SK-N-SH (cell line): ENCODE measurements around the gene C14orf93. TPM values are rescaled to one million over a fixed set of nuclear protein-coding genes. Genes with fewer than 3 reads are reported as not detected.

Experiments
- CTCF ChIA-PET: fragments of 300-600, 350-600 bp; formaldehyde crosslinking; extraction: SDS; loops from one replicate; lab custom pipeline; 2021; lab: Yijun Ruan, JAX
- POLR2A ChIA-PET: fragments of 350-600 bp; sonication (Branson Sonifier 250); formaldehyde crosslinking; extraction: SDS; loops from one replicate; lab custom pipeline; 2020; ENCODE audit warnings: antibody characterized with exemption, inconsistent platforms; lab: Yijun Ruan, JAX
- DNase-seq: peaks from one replicate; pipeline ENCODE4 v3.0.0; 2012
- H2AFZ ChIP-seq: fragments of 200-600 bp; sonication (generic); 2 replicates; pipeline ENCODE4 v1.8.1; 2016; ENCODE audit warnings: antibody characterized with exemption, mild to moderate bottlenecking, low read depth
- H3F3A ChIP-seq: fragments of 200-600 bp; sonication (generic); replicated peaks from 2 replicates; pipeline ENCODE3; 2016; ENCODE audit warnings: antibody characterized with exemption, mild to moderate bottlenecking; ENCODE audit not compliant: insufficient read depth
- H3K27ac ChIP-seq, 2 experiments: fragments of 200-500 bp in 1 of 2; fragments of 200-600 bp in 1 of 2; sonication (Bioruptor generic) in 1 of 2; sonication (generic), shearing (Covaris generic) in 1 of 2; 2 replicates each; pipeline versions ENCODE4 v1.5.1 to v1.6.1; 2014 to 2016; ENCODE audit warnings: low read depth in 2 of 2, inconsistent platforms in 1 of 2, low read length in 1 of 2, mild to moderate bottlenecking in 1 of 2, mixed read lengths in 1 of 2
- H3K27me3 ChIP-seq: fragments of 200-600 bp; sonication (generic), shearing (Covaris generic); 2 replicates; pipeline ENCODE4 v1.6.1; 2016; ENCODE audit warnings: mixed run types; ENCODE audit not compliant: insufficient read depth
- H3K36me3 ChIP-seq, 2 experiments: fragments of 200-500 bp in 1 of 2; fragments of 200-600 bp in 1 of 2; sonication (Bioruptor generic) in 1 of 2; sonication (generic) in 1 of 2; replicated peaks in 1 of 2; 2 replicates each; pipeline versions ENCODE3 to v1.5.1; 2014 to 2016; ENCODE audit warnings: low read length in 1 of 2, mild to moderate bottlenecking in 1 of 2; ENCODE audit not compliant: insufficient read depth in 2 of 2, control insufficient read depth in 1 of 2
- H3K4me1 ChIP-seq, 2 experiments: fragments of 200-500 bp in 1 of 2; fragments of 200-600 bp in 1 of 2; sonication (Bioruptor generic) in 1 of 2; sonication (generic), shearing (Covaris generic) in 1 of 2; 2 replicates each; pipeline versions ENCODE4 v1.5.1 to v1.6.1; 2014 to 2016; ENCODE audit warnings: low read depth in 1 of 2, low read length in 1 of 2, mixed run types in 1 of 2; ENCODE audit not compliant: insufficient read depth in 2 of 2, control insufficient read depth in 1 of 2
- H3K4me2 ChIP-seq: fragments of 200-600 bp; sonication (generic), shearing (Covaris generic); 2 replicates; pipeline ENCODE4 v1.6.1; 2017; ENCODE audit warnings: mixed run types
- H3K4me3 ChIP-seq, 2 experiments: fragments of 200-500 bp in 1 of 2; fragments of 200-600 bp in 1 of 2; sonication (Bioruptor generic) in 1 of 2; sonication (generic), shearing (Covaris generic) in 1 of 2; 2 replicates each; pipeline versions ENCODE4 v1.5.1 to v1.8.1; 2014 to 2016; ENCODE audit warnings: low read depth in 2 of 2, inconsistent platforms in 1 of 2, low read length in 1 of 2, mild to moderate bottlenecking in 1 of 2, mixed read lengths in 1 of 2, moderate library complexity in 1 of 2
- H3K79me2 ChIP-seq: fragments of 200-600 bp; sonication (generic); 2 replicates; pipeline ENCODE4 v1.8.1; 2017; ENCODE audit warnings: mild to moderate bottlenecking; ENCODE audit not compliant: insufficient read depth
- H3K9ac ChIP-seq: fragments of 200-600 bp; sonication (generic); 2 replicates; pipeline ENCODE4 v1.6.1; 2017; ENCODE audit warnings: mixed run types
- H3K9me2 ChIP-seq: fragments of 200-600 bp; sonication (generic); 2 replicates; pipeline ENCODE4 v1.6.1; 2017; ENCODE audit warnings: mixed run types
- H3K9me3 ChIP-seq: fragments of 200-600 bp; sonication (generic); 2 replicates; pipeline ENCODE4 v1.6.1; 2017; ENCODE audit warnings: mixed run types, mild to moderate bottlenecking, moderate library complexity
- H4K20me1 ChIP-seq: fragments of 200-600 bp; sonication (generic); 2 replicates; pipeline ENCODE4 v1.6.1; 2017; ENCODE audit warnings: mild to moderate bottlenecking, mixed run types; ENCODE audit not compliant: insufficient read depth
- CHD2 ChIP-seq: fragments of 150-350 bp; IDR thresholded peaks from 2 replicates; pipeline ENCODE4 v1.6.1; 2018; ENCODE audit warnings: low read length; ENCODE audit not compliant: partially characterized antibody
- CTCF ChIP-seq: fragments of 200-600 bp; sonication (generic); IDR thresholded peaks from 2 replicates; pipeline ENCODE4 v1.6.1; 2017; ENCODE audit warnings: antibody characterized with exemption, mild to moderate bottlenecking, moderate library complexity
- EP300 ChIP-seq, 2 experiments: IDR thresholded peaks; 2 replicates each; pipeline versions ENCODE4 v1.4.0 to v1.6.1; 2012; ENCODE audit warnings: borderline replicate concordance in 1 of 2, low read depth in 1 of 2, low read length in 1 of 2
- EZH2phosphoT487 ChIP-seq: fragments of 200-600 bp; sonication (generic); IDR thresholded peaks from 2 replicates; pipeline ENCODE4 v1.6.1; 2017; ENCODE audit warnings: low read depth, mixed run types, mild to moderate bottlenecking, antibody characterized with exemption, moderate library complexity, borderline replicate concordance
- FOXM1 ChIP-seq: IDR thresholded peaks from 2 replicates; pipeline ENCODE4 v1.4.0; 2012; ENCODE audit warnings: low read depth, mild to moderate bottlenecking
- GATA2 ChIP-seq: sonication (generic); formaldehyde crosslinking; IDR thresholded peaks from 2 replicates; pipeline ENCODE4 v1.5.0; 2020; ENCODE audit warnings: mild to moderate bottlenecking, missing genetic modification reagents
- MEF2A ChIP-seq: IDR thresholded peaks from 2 replicates; pipeline ENCODE4 v1.4.0; 2012; ENCODE audit warnings: low read depth, borderline replicate concordance
- RAD21 ChIP-seq: IDR thresholded peaks from 2 replicates; pipeline ENCODE4 v1.6.1; 2012; ENCODE audit warnings: mild to moderate bottlenecking, low read length
- REST ChIP-seq: IDR thresholded peaks from 2 replicates; pipeline ENCODE4 v1.6.1; 2012; ENCODE audit warnings: mild to moderate bottlenecking, low read depth, low read length, moderate library complexity
- RXRA ChIP-seq: IDR thresholded peaks from 2 replicates; pipeline ENCODE4 v1.4.0; 2012; ENCODE audit warnings: low read depth, mild to moderate bottlenecking, borderline replicate concordance
- SMC3 ChIP-seq: IDR thresholded peaks from 2 replicates; pipeline ENCODE4 v1.6.1; 2012; ENCODE audit warnings: low read depth, low read length, improper control_type of control experiment
- TAF1 ChIP-seq: IDR thresholded peaks from 2 replicates; pipeline ENCODE4 v1.6.1; 2012; ENCODE audit warnings: low read depth, mild to moderate bottlenecking, low read length, moderate library complexity, borderline replicate concordance
- TEAD4 ChIP-seq: IDR thresholded peaks from 2 replicates; pipeline ENCODE4 v1.4.0; 2012; ENCODE audit warnings: mild to moderate bottlenecking, borderline replicate concordance; ENCODE audit not compliant: insufficient read depth
- YY1 ChIP-seq: IDR thresholded peaks from 2 replicates; pipeline ENCODE4 v1.4.0; 2012; ENCODE audit warnings: low read depth, mild to moderate bottlenecking
- WGBS: methylation state at CpG from one replicate; pipeline ENCODE4 v1.1.6; 2017; ENCODE audit warnings: low lambda C conversion rate; 5-methylcytosine and 5-hydroxymethylcytosine counted together
- polyA plus RNA-seq, 3 experiments: library from polyadenylated mRNA; depleted of rRNA; stranded (reverse); fragments of >200 nt; gene quantifications; 2 replicates each; pipeline ENCODE4 v1.2.3, GENCODE V29; 2012
- TF ChIP-seq, protein P1 (sequence below): IDR thresholded peaks from 2 replicates; pipeline ENCODE4 v1.4.0; 2012; ENCODE audit warnings: low read depth
- TF ChIP-seq, protein P2 (sequence below): fragments of 150-350 bp; IDR thresholded peaks from 2 replicates; pipeline ENCODE4 v1.6.1; 2017; ENCODE audit warnings: antibody characterized with exemption, low read length, low read depth, borderline replicate concordance

C14orf93 gene
- polyA plus RNA-seq, 1 of the 3 experiments (the other 2 are of a cell fraction) = 9.1 TPM

GRCh38 chr14:23033801-23034497 lies 24.0 kb upstream of the C14orf93 start:
- Histone ChIP-seq H3K4me1 (peaks cover 9 to 21% of the 10 kb centered on the region in 2 experiments; a peak in 3 of 4 replicates), H3K36me3 (peaks cover 16 to 36% of the 10 kb centered on the region in 2 experiments), H4K20me1 (no peaks in the 10 kb centered on the region), H3K27ac (peak overlapping the region; percentile 94 to 96), H3K27me3 (no peaks in the 10 kb centered on the region), H3K79me2 (peaks cover 53% of the 10 kb centered on the region), H3K9ac (peak overlapping the region; percentile 99), H3K9me2 (no peaks in the 10 kb centered on the region), H3K9me3 (no peaks in the 10 kb centered on the region), H2AFZ (peak overlapping the region; percentile 69; the same call in 1 of the 2 replicates), H3F3A (peaks cover under 1% of the 10 kb centered on the region), H3K4me3 (peak overlapping the region; percentile 72 to 94), H3K4me2 (peak overlapping the region; percentile 91)
- no peak for TF ChIP-seq GATA2 (CRISPR knock-in tag)
- TF ChIP-seq SMC3 = no peak
- no peak for TF ChIP-seq CHD2
- no peak for TF ChIP-seq EP300 (IDR thresholded peaks at IDR 0.05; ENCODE audit: borderline replicate concordance in 1 of 2, low read depth in 1 of 2, low read length in 1 of 2)
- TF ChIP-seq TAF1 = no peak
- no peak for TF ChIP-seq FOXM1
- WGBS = 40% methylated on average over 17 of the region's 17 CpGs
- POLR2A ChIA-PET = interaction anchor here (1.0 to 1.4 kb wide), 5 partner anchors 10 to 27 kb away, joined by 3 to 5 read pairs (median 3); no protein-coding TSS in a partner anchor
- CTCF ChIA-PET = interaction anchor here (1.1 to 6.3 kb wide), 12 partner anchors 9 to 60 kb away, joined by 3 to 22 read pairs (median 6); no protein-coding TSS in a partner anchor
- no peak for DNase-seq

DNA sequence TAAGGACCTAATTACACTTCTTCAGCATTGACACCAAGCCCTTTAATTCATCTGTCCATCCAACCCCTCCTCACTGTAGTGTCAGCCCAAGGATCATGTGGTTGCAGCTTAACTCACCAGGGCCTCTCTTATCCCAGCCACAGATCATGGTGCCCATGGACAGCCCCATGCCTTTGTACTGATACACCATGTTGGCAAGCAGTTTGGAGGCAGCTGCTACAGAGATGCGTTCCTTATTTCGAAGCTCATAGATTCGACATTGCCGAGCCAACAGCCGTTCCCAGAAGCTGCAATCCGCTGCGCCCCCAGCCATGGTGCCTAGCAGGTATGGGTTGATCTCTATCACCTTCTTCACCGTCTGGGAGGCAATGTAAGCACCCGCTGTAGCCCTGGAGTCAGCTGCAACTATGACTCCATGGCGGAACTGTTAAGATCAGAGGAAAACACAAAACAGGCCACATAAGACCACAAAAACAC lies 23.3 kb upstream of the C14orf93 start:
- ChIA-PET CTCF (interaction anchor here (1.1 to 6.3 kb wide), 11 partner anchors 10 to 77 kb away, joined by 3 to 22 read pairs (median 6); partner anchors contain the start of gene HAUS4), POLR2A (interaction anchor here (0.6 to 1.4 kb wide), 3 partner anchors 10 to 26 kb away, joined by 3 to 5 read pairs (median 3); no protein-coding TSS in a partner anchor)
- 98% methylated on average over 10 of the region's 10 CpGs for WGBS
- Histone ChIP-seq H3K9me2 (no peaks in the 10 kb centered on the region), H3K9me3 (no peaks in the 10 kb centered on the region), H2AFZ (no peak overlapping the region), H3K9ac (peak overlapping the region; percentile 99; the same call in 1 of the 2 replicates), H3K79me2 (peaks cover 58% of the 10 kb centered on the region), H4K20me1 (no peaks in the 10 kb centered on the region), H3K27ac (peak overlapping the region in 1 of 2 experiments; percentile 94; a peak in 1 of 4 replicates), H3K4me3 (peak overlapping the region; percentile 72 to 94; a peak in 1 of 4 replicates), H3K4me1 (peaks cover 9 to 22% of the 10 kb centered on the region in 2 experiments; a peak in 3 of 4 replicates), H3K27me3 (no peaks in the 10 kb centered on the region), H3K36me3 (peaks cover 22 to 43% of the 10 kb centered on the region in 2 experiments), H3K4me2 (peak overlapping the region; percentile 91), H3F3A (peaks cover 6% of the 10 kb centered on the region)
- no peak for DNase-seq
- TF ChIP-seq CHD2 = no peak
- TF ChIP-seq, protein P1, sequence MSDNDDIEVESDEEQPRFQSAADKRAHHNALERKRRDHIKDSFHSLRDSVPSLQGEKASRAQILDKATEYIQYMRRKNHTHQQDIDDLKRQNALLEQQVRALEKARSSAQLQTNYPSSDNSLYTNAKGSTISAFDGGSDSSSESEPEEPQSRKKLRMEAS = no peak
- TF ChIP-seq RXRA = no peak
- TF ChIP-seq, protein P2, sequence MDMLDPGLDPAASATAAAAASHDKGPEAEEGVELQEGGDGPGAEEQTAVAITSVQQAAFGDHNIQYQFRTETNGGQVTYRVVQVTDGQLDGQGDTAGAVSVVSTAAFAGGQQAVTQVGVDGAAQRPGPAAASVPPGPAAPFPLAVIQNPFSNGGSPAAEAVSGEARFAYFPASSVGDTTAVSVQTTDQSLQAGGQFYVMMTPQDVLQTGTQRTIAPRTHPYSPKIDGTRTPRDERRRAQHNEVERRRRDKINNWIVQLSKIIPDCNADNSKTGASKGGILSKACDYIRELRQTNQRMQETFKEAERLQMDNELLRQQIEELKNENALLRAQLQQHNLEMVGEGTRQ = no peak
- TF ChIP-seq EZH2phosphoT487 = no peak
- TF ChIP-seq TEAD4 = no peak
- TF ChIP-seq CTCF = no peak
- no peak for TF ChIP-seq RAD21
- no peak for TF ChIP-seq GATA2 (CRISPR knock-in tag)
- no peak for TF ChIP-seq MEF2A
- no peak for TF ChIP-seq YY1
- TF ChIP-seq REST = no peak
